Measurements from ENCODE around the gene UGT1A7.

- TF ChIP-seq CEBPB (IDR thresholded peaks at IDR 0.05) (no peak), RAD21 (IDR thresholded peaks at IDR 0.05; ENCODE audit: low read depth) (no peak), TAF1 (IDR thresholded peaks at IDR 0.05; ENCODE audit: low read depth) (no peak), EGR1 (IDR thresholded peaks at IDR 0.05) (no peak), EP300 (IDR thresholded peaks at IDR 0.05; ENCODE audit: borderline replicate concordance) (no peak), FOXM1 (IDR thresholded peaks at IDR 0.05; ENCODE audit: borderline replicate concordance, low read depth) (no peak)
Observed at GRCh38 chr2:233821709-233822100, 140.0 kb downstream of the UGT1A7 start.
